HepG2 (cell line): ENCODE measurements around the gene NOTUM. TPM values are rescaled to one million over a fixed set of nuclear protein-coding genes. Genes with fewer than 3 reads are reported as not detected.

Experiments used
- ATAD3A ChIP-seq: sonication (generic); formaldehyde crosslinking; IDR thresholded peaks from 2 replicates; pipeline ENCODE4 v1.4.0; 2020; ENCODE audit warnings: missing genetic modification reagents
- GATAD2A ChIP-seq: IDR thresholded peaks from 2 replicates; pipeline ENCODE4 v1.6.1; 2016
- GTF3A ChIP-seq: sonication (generic); formaldehyde crosslinking; conservative IDR thresholded peaks from 2 replicates; pipeline ENCODE4 v1.4.0; 2020; ENCODE audit warnings: mild to moderate bottlenecking, missing genetic modification reagents
- JUN ChIP-seq: sonication (generic); formaldehyde crosslinking; IDR thresholded peaks from 2 replicates; pipeline ENCODE4 v1.4.0; 2020; ENCODE audit warnings: mild to moderate bottlenecking, missing genetic modification reagents
- NCOA2 ChIP-seq: sonication (generic); formaldehyde crosslinking; IDR thresholded peaks from 2 replicates; pipeline ENCODE4 v1.8.0; 2022; ENCODE audit warnings: inconsistent platforms
- POLR2AphosphoS5 ChIP-seq: IDR thresholded peaks from 2 replicates; pipeline ENCODE4 v1.6.1; 2012; ENCODE audit warnings: low read depth, low read length
- SP5 ChIP-seq: IDR thresholded peaks from 2 replicates; pipeline ENCODE4 v1.6.1; 2016; ENCODE audit warnings: low read depth, borderline replicate concordance
- ZNF207 ChIP-seq: fragments of 450-650 bp; IDR thresholded peaks from 2 replicates; pipeline ENCODE4 v1.6.1; 2016; ENCODE audit warnings: antibody characterized with exemption, borderline replicate concordance
- ZNF7 ChIP-seq: IDR thresholded peaks from 2 replicates; pipeline ENCODE4 v1.6.1; 2016; ENCODE audit warnings: missing biosample characterization, missing genetic modification reagents
- ZNF768 ChIP-seq: sonication (generic); formaldehyde crosslinking; IDR thresholded peaks from 2 replicates; pipeline ENCODE4 v1.4.0; 2020; ENCODE audit warnings: missing genetic modification reagents
- ZNF878 ChIP-seq: sonication (generic); formaldehyde crosslinking; IDR thresholded peaks from 2 replicates; pipeline ENCODE4 v1.8.1; 2023; ENCODE audit warnings: mild to moderate bottlenecking, missing genetic modification reagents, moderate library complexity
- polyA plus RNA-seq, 8 experiments: library from polyadenylated mRNA; depleted of rRNA in 3 of 8; stranded (reverse) in 7 of 8; unstranded in 1 of 8; fragments of >200 nt; fragmentation: Illumina TruSeq in 4 of 8; extraction: Trizol in 4 of 8; gene quantifications; 2 replicates each; pipeline versions ENCODE4 v1.2.1 to v1.2.3, GENCODE V29; 2011 to 2016; ENCODE audit warnings: low read depth in 4 of 8, missing spikeins in 1 of 8, mixed read lengths in 1 of 8; ENCODE audit not compliant: insufficient read depth in 1 of 8
- total RNA-seq, 5 experiments: library from RNA; depleted of rRNA; stranded (reverse); fragments of >200 nt; fragmentation: Illumina TruSeq; extraction: Trizol; gene quantifications; 2 replicates each; pipeline ENCODE4 v1.2.3, GENCODE V29; 2016; ENCODE audit warnings: low read depth in 1 of 5
- TF ChIP-seq, protein P1 (sequence below): sonication (generic); formaldehyde crosslinking; IDR thresholded peaks from 2 replicates; pipeline ENCODE4 v1.4.0; 2020; ENCODE audit warnings: mild to moderate bottlenecking, low read depth, missing genetic modification reagents
- TF ChIP-seq, protein P2 (sequence below): IDR thresholded peaks from 2 replicates; pipeline ENCODE4 v1.6.1; 2012; ENCODE audit warnings: low read length, improper control_type of control experiment
- TF ChIP-seq, protein P3 (sequence below): sonication (generic); formaldehyde crosslinking; IDR thresholded peaks from 2 replicates; pipeline ENCODE4 v1.4.0; 2020; ENCODE audit warnings: low read depth, missing genetic modification reagents
- TF ChIP-seq, protein P4 (sequence below): IDR thresholded peaks from 2 replicates; pipeline ENCODE4 v1.6.1; 2018; ENCODE audit warnings: missing genetic modification reagents, mild to moderate bottlenecking, missing compliant biosample characterization
- TF ChIP-seq, protein P5 (sequence below): sonication (generic); formaldehyde crosslinking; conservative IDR thresholded peaks from 2 replicates; pipeline ENCODE4 v1.8.0; 2022; ENCODE audit warnings: mild to moderate bottlenecking, moderate library complexity, missing genetic modification reagents

The NOTUM gene
- total and polyA plus RNA-seq, 2 of the 13 experiments (the other 11 are each of a cell fraction or from before 2014, with no cell fraction given), result 150 to 160 TPM

DNA sequence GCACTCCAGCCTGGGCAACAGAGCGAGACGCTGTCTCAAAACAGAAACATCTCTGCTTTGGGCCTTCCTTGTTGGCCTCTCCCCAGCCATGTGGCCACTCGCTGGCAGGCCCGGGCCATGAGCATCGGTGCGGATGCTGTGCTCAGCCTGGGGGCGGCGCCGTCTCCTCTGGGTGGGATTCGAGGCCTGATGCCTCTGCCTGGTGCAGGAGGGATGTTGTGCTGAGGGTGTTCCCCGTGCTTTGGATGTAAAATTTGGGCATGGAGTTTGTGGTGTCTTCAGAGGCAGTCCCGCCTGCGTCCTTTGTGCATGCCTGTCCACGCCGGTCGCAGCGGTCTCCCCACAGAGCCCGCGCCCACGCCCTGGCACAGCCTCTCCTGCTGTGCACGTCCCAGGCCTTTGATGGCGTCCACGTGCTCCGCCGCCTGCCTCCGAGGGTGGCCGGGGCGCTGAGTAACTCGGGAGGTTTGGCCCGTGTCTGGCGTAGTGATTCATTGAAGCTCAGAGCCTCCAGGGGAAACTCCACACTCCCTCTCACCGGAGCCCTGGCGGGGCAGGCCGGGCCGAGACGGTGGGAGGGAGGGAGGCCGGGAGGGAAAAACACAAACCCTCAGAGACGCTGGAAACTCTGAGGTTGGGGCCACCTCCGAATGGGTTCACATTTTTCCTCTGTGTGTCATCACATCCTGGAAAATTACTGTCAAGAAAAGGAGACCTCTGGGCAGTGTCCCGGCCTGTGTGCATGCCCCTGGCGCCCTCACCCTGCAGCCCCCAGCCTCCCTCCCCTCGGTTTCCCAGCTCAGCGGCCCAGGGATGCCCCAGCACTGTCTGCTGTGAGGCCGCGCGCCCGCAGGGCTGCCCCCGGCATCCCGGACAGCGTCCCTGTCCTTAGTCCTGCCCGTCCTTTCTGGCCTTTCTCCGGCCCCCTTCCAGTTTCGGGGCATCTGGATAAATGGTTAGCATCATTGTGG is 42.7 kb upstream of the NOTUM start (continued):
- TF ChIP-seq, protein P1, sequence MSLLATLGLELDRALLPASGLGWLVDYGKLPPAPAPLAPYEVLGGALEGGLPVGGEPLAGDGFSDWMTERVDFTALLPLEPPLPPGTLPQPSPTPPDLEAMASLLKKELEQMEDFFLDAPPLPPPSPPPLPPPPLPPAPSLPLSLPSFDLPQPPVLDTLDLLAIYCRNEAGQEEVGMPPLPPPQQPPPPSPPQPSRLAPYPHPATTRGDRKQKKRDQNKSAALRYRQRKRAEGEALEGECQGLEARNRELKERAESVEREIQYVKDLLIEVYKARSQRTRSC, result no peak
- TF ChIP-seq GTF3A (CRISPR knock-in tag), result peak; percentile 66; the same call in 1 of the 2 replicates
- TF ChIP-seq SP5 (CRISPR knock-in tag), result peak; percentile 45; the same call in 1 of the 2 replicates
- TF ChIP-seq GATAD2A (CRISPR knock-in tag), result peak; percentile 91
- no peak for TF ChIP-seq ATAD3A (CRISPR knock-in tag)
- TF ChIP-seq, protein P2, sequence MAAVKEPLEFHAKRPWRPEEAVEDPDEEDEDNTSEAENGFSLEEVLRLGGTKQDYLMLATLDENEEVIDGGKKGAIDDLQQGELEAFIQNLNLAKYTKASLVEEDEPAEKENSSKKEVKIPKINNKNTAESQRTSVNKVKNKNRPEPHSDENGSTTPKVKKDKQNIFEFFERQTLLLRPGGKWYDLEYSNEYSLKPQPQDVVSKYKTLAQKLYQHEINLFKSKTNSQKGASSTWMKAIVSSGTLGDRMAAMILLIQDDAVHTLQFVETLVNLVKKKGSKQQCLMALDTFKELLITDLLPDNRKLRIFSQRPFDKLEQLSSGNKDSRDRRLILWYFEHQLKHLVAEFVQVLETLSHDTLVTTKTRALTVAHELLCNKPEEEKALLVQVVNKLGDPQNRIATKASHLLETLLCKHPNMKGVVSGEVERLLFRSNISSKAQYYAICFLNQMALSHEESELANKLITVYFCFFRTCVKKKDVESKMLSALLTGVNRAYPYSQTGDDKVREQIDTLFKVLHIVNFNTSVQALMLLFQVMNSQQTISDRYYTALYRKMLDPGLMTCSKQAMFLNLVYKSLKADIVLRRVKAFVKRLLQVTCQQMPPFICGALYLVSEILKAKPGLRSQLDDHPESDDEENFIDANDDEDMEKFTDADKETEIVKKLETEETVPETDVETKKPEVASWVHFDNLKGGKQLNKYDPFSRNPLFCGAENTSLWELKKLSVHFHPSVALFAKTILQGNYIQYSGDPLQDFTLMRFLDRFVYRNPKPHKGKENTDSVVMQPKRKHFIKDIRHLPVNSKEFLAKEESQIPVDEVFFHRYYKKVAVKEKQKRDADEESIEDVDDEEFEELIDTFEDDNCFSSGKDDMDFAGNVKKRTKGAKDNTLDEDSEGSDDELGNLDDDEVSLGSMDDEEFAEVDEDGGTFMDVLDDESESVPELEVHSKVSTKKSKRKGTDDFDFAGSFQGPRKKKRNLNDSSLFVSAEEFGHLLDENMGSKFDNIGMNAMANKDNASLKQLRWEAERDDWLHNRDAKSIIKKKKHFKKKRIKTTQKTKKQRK, result no peak
- TF ChIP-seq POLR2AphosphoS5, result peak; percentile 29; the same call in 1 of the 2 replicates
- TF ChIP-seq ZNF768 (CRISPR knock-in tag), result peak; percentile 66
- peak; percentile 84 for TF ChIP-seq ZNF878 (CRISPR knock-in tag)
- TF ChIP-seq NCOA2 (CRISPR knock-in tag), result peak; percentile 75; the same call in 1 of the 2 replicates
- TF ChIP-seq, protein P3, sequence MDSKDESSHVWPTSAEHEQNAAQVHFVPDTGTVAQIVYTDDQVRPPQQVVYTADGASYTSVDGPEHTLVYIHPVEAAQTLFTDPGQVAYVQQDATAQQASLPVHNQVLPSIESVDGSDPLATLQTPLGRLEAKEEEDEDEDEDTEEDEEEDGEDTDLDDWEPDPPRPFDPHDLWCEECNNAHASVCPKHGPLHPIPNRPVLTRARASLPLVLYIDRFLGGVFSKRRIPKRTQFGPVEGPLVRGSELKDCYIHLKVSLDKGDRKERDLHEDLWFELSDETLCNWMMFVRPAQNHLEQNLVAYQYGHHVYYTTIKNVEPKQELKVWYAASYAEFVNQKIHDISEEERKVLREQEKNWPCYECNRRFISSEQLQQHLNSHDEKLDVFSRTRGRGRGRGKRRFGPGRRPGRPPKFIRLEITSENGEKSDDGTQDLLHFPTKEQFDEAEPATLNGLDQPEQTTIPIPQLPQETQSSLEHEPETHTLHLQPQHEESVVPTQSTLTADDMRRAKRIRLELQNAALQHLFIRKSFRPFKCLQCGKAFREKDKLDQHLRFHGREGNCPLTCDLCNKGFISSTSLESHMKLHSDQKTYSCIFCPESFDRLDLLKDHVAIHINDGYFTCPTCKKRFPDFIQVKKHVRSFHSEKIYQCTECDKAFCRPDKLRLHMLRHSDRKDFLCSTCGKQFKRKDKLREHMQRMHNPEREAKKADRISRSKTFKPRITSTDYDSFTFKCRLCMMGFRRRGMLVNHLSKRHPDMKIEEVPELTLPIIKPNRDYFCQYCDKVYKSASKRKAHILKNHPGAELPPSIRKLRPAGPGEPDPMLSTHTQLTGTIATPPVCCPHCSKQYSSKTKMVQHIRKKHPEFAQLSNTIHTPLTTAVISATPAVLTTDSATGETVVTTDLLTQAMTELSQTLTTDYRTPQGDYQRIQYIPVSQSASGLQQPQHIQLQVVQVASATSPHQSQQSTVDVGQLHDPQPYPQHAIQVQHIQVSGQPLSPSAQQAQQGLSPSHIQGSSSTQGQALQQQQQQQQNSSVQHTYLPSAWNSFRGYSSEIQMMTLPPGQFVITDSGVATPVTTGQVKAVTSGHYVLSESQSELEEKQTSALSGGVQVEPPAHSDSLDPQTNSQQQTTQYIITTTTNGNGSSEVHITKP (CRISPR knock-in tag), result peak; percentile 77
- TF ChIP-seq, protein P4, sequence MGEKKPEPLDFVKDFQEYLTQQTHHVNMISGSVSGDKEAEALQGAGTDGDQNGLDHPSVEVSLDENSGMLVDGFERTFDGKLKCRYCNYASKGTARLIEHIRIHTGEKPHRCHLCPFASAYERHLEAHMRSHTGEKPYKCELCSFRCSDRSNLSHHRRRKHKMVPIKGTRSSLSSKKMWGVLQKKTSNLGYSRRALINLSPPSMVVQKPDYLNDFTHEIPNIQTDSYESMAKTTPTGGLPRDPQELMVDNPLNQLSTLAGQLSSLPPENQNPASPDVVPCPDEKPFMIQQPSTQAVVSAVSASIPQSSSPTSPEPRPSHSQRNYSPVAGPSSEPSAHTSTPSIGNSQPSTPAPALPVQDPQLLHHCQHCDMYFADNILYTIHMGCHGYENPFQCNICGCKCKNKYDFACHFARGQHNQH (CRISPR knock-in tag), result peak; percentile 79
- TF ChIP-seq, protein P5, sequence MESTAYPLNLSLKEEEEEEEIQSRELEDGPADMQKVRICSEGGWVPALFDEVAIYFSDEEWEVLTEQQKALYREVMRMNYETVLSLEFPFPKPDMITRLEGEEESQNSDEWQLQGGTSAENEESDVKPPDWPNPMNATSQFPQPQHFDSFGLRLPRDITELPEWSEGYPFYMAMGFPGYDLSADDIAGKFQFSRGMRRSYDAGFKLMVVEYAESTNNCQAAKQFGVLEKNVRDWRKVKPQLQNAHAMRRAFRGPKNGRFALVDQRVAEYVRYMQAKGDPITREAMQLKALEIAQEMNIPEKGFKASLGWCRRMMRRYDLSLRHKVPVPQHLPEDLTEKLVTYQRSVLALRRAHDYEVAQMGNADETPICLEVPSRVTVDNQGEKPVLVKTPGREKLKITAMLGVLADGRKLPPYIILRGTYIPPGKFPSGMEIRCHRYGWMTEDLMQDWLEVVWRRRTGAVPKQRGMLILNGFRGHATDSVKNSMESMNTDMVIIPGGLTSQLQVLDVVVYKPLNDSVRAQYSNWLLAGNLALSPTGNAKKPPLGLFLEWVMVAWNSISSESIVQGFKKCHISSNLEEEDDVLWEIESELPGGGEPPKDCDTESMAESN, result peak; percentile 74
- TF ChIP-seq ZNF207, result no peak
- TF ChIP-seq ZNF7, result no peak
- peak; percentile 23 for TF ChIP-seq JUN (CRISPR knock-in tag)
